ENCODE results near the gene PDZRN4. TPM values are rescaled to one million over a fixed set of nuclear protein-coding genes. Genes with fewer than 3 reads are reported as not detected.
"Not testable (repeated sequence)": the region's sequence is repeated elsewhere in the genome, so short reads cannot be mapped to it uniquely, and the experiment has no call there.

The PDZRN4 gene
- total and polyA plus RNA-seq, 10 donors, result 0.07 to 0.77 (median 0.29) TPM; not detected in 2

- Histone ChIP-seq H3K4me3 (no peak overlapping the region), H3K9me3 (peaks cover 0 to 5% (median 0%) of the 10 kb centered on the region in 8 donors), H3K27me3 (replicated peaks in 1 of 7) (no peaks in the 10 kb centered on the region), H3K36me3 (no peaks in the 10 kb centered on the region), H3K27ac (no peak overlapping the region), H3K4me1 (no peaks in the 10 kb centered on the region)
- TF ChIP-seq POLR2AphosphoS5 (IDR thresholded peaks at IDR 0.05), result no peak
- TF ChIP-seq, protein P1, sequence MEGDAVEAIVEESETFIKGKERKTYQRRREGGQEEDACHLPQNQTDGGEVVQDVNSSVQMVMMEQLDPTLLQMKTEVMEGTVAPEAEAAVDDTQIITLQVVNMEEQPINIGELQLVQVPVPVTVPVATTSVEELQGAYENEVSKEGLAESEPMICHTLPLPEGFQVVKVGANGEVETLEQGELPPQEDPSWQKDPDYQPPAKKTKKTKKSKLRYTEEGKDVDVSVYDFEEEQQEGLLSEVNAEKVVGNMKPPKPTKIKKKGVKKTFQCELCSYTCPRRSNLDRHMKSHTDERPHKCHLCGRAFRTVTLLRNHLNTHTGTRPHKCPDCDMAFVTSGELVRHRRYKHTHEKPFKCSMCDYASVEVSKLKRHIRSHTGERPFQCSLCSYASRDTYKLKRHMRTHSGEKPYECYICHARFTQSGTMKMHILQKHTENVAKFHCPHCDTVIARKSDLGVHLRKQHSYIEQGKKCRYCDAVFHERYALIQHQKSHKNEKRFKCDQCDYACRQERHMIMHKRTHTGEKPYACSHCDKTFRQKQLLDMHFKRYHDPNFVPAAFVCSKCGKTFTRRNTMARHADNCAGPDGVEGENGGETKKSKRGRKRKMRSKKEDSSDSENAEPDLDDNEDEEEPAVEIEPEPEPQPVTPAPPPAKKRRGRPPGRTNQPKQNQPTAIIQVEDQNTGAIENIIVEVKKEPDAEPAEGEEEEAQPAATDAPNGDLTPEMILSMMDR (IDR thresholded peaks at IDR 0.05 in 8 of 11, conservative IDR thresholded peaks at IDR 0.05 in 3 of 11), result no peak
- TF ChIP-seq POLR2A (IDR thresholded peaks at IDR 0.05), result no peak
- 87 to 95% (median 91%) methylated on average over 3 of the region's 3 CpGs for WGBS, 5 donors
- DNase-seq, result no peak
- intact Hi-C loops (cut with DNase I; ENCODE audit: low total_unique reads), result no loop called here
Observed at GRCh38 chr12:41612892-41613557, 424.9 kb downstream of the PDZRN4 start.

DNA sequence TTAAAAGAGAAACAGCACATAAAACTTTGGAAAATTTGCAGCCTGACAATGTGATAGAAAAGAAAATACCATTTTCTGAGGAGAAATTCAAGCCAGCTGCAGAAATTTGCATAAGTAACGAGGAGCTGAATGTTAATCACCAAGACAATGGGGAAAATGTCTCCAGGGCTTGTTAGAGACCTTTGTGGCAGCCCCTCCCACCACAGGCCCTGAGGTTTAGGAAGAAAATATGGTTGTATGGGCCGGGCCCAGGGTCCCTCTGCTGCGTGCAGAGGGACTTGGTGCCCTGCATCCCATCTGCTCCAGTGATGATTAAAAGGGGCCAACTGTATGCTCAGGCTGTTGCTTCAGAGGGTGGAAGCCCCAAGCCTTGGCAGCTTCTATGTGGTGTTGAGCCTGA is 427.1 kb downstream of the PDZRN4 start:
- H3K27me3 ChIP-seq (replicated peaks in 1 of 7); H3K4me1 ChIP-seq; H3K27ac ChIP-seq; H3K9me3 ChIP-seq; H3K36me3 ChIP-seq; H3K4me3 ChIP-seq; intact Hi-C loops (cut with DNase I; ENCODE audit: low total_unique reads); DNase-seq: not testable (repeated sequence)
- WGBS, 5 donors, result 45 to 74% (median 59%) methylated on average over 3 of the region's 3 CpGs

DNA sequence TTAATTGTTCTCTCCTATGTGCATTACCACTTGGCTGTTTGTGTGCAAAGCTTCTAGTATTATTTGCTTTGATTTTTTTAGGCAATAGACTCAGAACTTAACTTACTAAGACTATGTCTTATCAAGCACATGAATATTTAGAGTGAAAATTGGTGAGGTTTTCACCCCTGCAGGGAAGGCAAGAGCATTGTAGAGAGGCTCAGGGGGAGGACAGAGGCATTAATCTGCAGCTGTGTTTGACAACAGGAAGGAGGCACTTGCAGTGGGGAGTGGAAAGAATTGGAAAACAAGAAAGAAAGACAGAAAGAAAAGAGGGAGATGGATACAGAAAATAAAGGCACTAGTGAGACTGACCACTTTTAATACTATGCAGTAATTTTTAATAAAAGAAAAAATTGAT is 431.6 kb downstream of the PDZRN4 start:
- H3K4me1 ChIP-seq, result no peaks in the 10 kb centered on the region
- intact Hi-C loops (cut with DNase I; ENCODE audit: low total_unique reads), result no loop called here
- DNase-seq, result no peak
- TF ChIP-seq, protein P1 (IDR thresholded peaks at IDR 0.05 in 8 of 11, conservative IDR thresholded peaks at IDR 0.05 in 3 of 11), result no peak
- no peak for TF ChIP-seq POLR2AphosphoS5 (IDR thresholded peaks at IDR 0.05)
- TF ChIP-seq POLR2A (IDR thresholded peaks at IDR 0.05), result no peak
- no peaks in the 10 kb centered on the region for H3K36me3 ChIP-seq
- no peak overlapping the region for H3K27ac ChIP-seq
- no peak overlapping the region for H3K4me3 ChIP-seq
- H3K9me3 ChIP-seq, result peaks cover 0 to 5% (median 0%) of the 10 kb centered on the region in 8 donors
- H3K27me3 ChIP-seq (replicated peaks in 1 of 7), result no peaks in the 10 kb centered on the region

DNA sequence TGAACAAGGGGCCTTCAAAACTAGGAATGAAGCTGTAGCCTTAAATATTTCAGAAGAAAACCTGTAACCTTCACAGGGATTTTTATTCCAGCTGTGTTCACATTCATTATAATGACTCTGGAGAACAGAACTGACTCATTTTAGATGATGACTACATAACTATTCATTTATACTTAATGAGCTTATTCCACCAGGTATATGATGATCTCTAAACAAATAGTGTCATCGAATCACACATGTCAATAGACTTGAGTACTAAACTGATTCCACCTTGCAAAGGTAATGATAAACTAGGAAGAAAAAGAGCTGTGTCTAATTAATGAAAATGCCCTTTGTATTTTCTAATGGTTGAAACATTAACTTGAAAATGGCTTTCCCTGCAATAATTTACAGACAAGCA is 433.2 kb downstream of the PDZRN4 start:
- TF ChIP-seq POLR2A (IDR thresholded peaks at IDR 0.05), result no peak
- TF ChIP-seq POLR2AphosphoS5 (IDR thresholded peaks at IDR 0.05), result no peak
- TF ChIP-seq, protein P1 (IDR thresholded peaks at IDR 0.05 in 8 of 11, conservative IDR thresholded peaks at IDR 0.05 in 3 of 11), result no peak
- no peak overlapping the region for H3K4me3 ChIP-seq
- H3K9me3 ChIP-seq, result no peaks in the 10 kb centered on the region
- no peaks in the 10 kb centered on the region for H3K36me3 ChIP-seq
- no peaks in the 10 kb centered on the region for H3K27me3 ChIP-seq (replicated peaks in 1 of 7)
- no peak overlapping the region for H3K27ac ChIP-seq
- intact Hi-C loops (cut with DNase I; ENCODE audit: low total_unique reads), result no loop called here
- WGBS, 5 donors, result 84 to 91% (median 87%) methylated on average over 1 of the region's 1 CpG
- H3K4me1 ChIP-seq, result no peaks in the 10 kb centered on the region
- DNase-seq, result no peak

All from spleen (tissue), 11 donors.